K562 (cell line): Measurements from ENCODE around the gene BTD. TPM values are rescaled to one million over a fixed set of nuclear protein-coding genes. Genes with fewer than 3 reads are reported as not detected.

Experiments
- BMI1 ChIP-seq: fragments of 150-350 bp; IDR thresholded peaks from 2 replicates; pipeline ENCODE4 v1.6.1; 2014; ENCODE audit warnings: low read length
- BRCA1 ChIP-seq, 2 experiments: fragments of 450-650 bp in 1 of 2; sonication (generic) in 1 of 2; formaldehyde crosslinking in 1 of 2; IDR thresholded peaks; 2 replicates each; pipeline versions ENCODE4 v1.5.0 to v1.6.1; 2017 to 2020; ENCODE audit warnings: mild to moderate bottlenecking in 1 of 2, missing genetic modification reagents in 1 of 2
- FOXK1 ChIP-seq: sonication (generic); formaldehyde crosslinking; IDR thresholded peaks from 2 replicates; pipeline ENCODE4 v1.8.0; 2022; ENCODE audit warnings: missing genetic modification reagents, mild to moderate bottlenecking, borderline replicate concordance
- HOMEZ ChIP-seq: fragments of 250-450 bp; sonication (Bioruptor Pico); IDR thresholded peaks from 2 replicates; pipeline ENCODE4 v1.4.0; 2020; ENCODE audit warnings: mild to moderate bottlenecking, moderate library complexity
- IFI16 ChIP-seq: fragments of 250-450 bp; sonication (Bioruptor Pico); IDR thresholded peaks from 2 replicates; pipeline ENCODE4 v2.1.2; 2022; ENCODE audit warnings: mild to moderate bottlenecking, inconsistent platforms
- LCOR ChIP-seq: sonication (generic); formaldehyde crosslinking; IDR thresholded peaks from 2 replicates; pipeline ENCODE4 v1.8.0; 2022; ENCODE audit warnings: mild to moderate bottlenecking, missing genetic modification reagents
- NCOA6 ChIP-seq: fragments of 450-650 bp; IDR thresholded peaks from 2 replicates; pipeline ENCODE4 v1.6.1; 2017; ENCODE audit warnings: mild to moderate bottlenecking
- NCOR1 ChIP-seq: fragments of 450-650 bp; IDR thresholded peaks from 2 replicates; pipeline ENCODE4 v1.6.1; 2016; ENCODE audit warnings: mild to moderate bottlenecking, moderate library complexity
- NFRKB ChIP-seq: fragments of 450-650 bp; IDR thresholded peaks from 2 replicates; pipeline ENCODE4 v1.6.1; 2016; ENCODE audit warnings: low read depth
- PHB ChIP-seq: fragments of 250-450 bp; sonication (Bioruptor Pico); IDR thresholded peaks from 2 replicates; pipeline ENCODE4 v1.5.0; 2021
- RFX1 ChIP-seq: fragments of 450-650 bp; IDR thresholded peaks from 2 replicates; pipeline ENCODE4 v1.6.1; 2016; ENCODE audit warnings: mild to moderate bottlenecking, moderate library complexity
- RHOXF2B ChIP-seq: fragments of 250-450 bp; sonication (Bioruptor Pico); conservative IDR thresholded peaks from 2 replicates; pipeline ENCODE4 v1.5.1; 2021
- SNIP1 ChIP-seq: fragments of 450-650 bp; IDR thresholded peaks from 2 replicates; pipeline ENCODE4 v1.7.1; 2017; ENCODE audit warnings: low read depth, mild to moderate bottlenecking
- SRSF9 ChIP-seq: fragments of 200-400 bp; formaldehyde crosslinking; IDR thresholded peaks from 2 replicates; pipeline ENCODE4 v1.6.1; 2017; ENCODE audit warnings: low read depth, low read length, borderline replicate concordance
- TAF9B ChIP-seq: fragments of 450-650 bp; IDR thresholded peaks from 2 replicates; pipeline ENCODE4 v1.6.1; 2018; ENCODE audit warnings: mild to moderate bottlenecking; ENCODE audit not compliant: partially characterized antibody
- TEAD1 ChIP-seq, 2 experiments: fragments of 450-650 bp in 1 of 2; sonication (generic) in 1 of 2; formaldehyde crosslinking; IDR thresholded peaks; 2 replicates each; pipeline versions ENCODE4 v1.4.0 to v1.8.0; 2020 to 2022; ENCODE audit warnings: mild to moderate bottlenecking in 2 of 2, missing genetic modification reagents in 1 of 2
- TFAM ChIP-seq: fragments of 250-450 bp; sonication (Bioruptor Pico); conservative IDR thresholded peaks from 2 replicates; pipeline ENCODE4 v1.5.0; 2021; ENCODE audit warnings: mild to moderate bottlenecking, moderate library complexity
- THRAP3 ChIP-seq: fragments of 450-650 bp; IDR thresholded peaks from 2 replicates; pipeline ENCODE4 v1.6.1; 2016; ENCODE audit warnings: mild to moderate bottlenecking, inconsistent platforms, borderline replicate concordance
- ZBTB11 ChIP-seq, 3 experiments: fragments of 200-800 bp in 1 of 3; fragments of 250-450 bp in 1 of 3; fragments of 450-650 bp in 1 of 3; sonication (Bioruptor Pico) in 1 of 3; sonication (Bioruptor generic) in 1 of 3; formaldehyde crosslinking in 1 of 3; IDR thresholded peaks; 2 replicates each; pipeline versions ENCODE4 v1.6.1 to v1.8.0; 2016 to 2022; ENCODE audit warnings: mild to moderate bottlenecking in 2 of 3, missing genetic modification characterization in 2 of 3, missing compliant biosample characterization in 1 of 3, moderate library complexity in 1 of 3
- ZNF436 ChIP-seq: fragments of 250-450, 450-650 bp; sonication (Bioruptor Pico); formaldehyde crosslinking; IDR thresholded peaks from 2 replicates; pipeline ENCODE4 v1.7.0; 2020; ENCODE audit warnings: mild to moderate bottlenecking
- ZNF699 ChIP-seq: fragments of 250-450 bp; sonication (Bioruptor Pico); IDR thresholded peaks from 2 replicates; pipeline ENCODE4 v1.8.0; 2021; ENCODE audit warnings: mild to moderate bottlenecking, moderate library complexity; ENCODE audit not compliant: insufficient replicate concordance
- ZNF764 ChIP-seq: fragments of 250-450 bp; sonication (Bioruptor Pico); IDR thresholded peaks from 2 replicates; pipeline ENCODE4 v1.4.0; 2020; ENCODE audit warnings: low read depth, mild to moderate bottlenecking, moderate library complexity
- ZNF778 ChIP-seq: fragments of 450-650 bp; formaldehyde crosslinking; IDR thresholded peaks from 2 replicates; pipeline ENCODE4 v1.4.0; 2020; ENCODE audit warnings: mild to moderate bottlenecking, moderate library complexity
- polyA plus RNA-seq, 8 experiments: library from polyadenylated mRNA; depleted of rRNA in 4 of 8; stranded (reverse) in 5 of 8; unstranded in 3 of 8; fragments of >200 nt; fragmentation: Nextera tagmentation in 2 of 8; fragmentation: Illumina TruSeq in 1 of 8; extraction: Ambion mirVana in 2 of 8; extraction: Trizol in 1 of 8; gene quantifications; 2 replicates each; pipeline versions ENCODE4 v1.2.1 to v1.2.3, GENCODE V29; 2011 to 2014; ENCODE audit warnings: inconsistent platforms in 1 of 8, missing spikeins in 1 of 8
- total RNA-seq, 7 experiments: library from RNA; depleted of rRNA in 6 of 7; stranded (reverse); fragments of >200 nt in 6 of 7; fragmentation: Illumina TruSeq in 2 of 7; extraction: Trizol in 2 of 7; gene quantifications; 2 replicates each; pipeline versions ENCODE4 v1.2.1 to v1.2.3, GENCODE V29; 2011 to 2021; ENCODE audit warnings: low replicate concordance in 1 of 7
- TF ChIP-seq, protein P1 (sequence below): fragments of 250-450 bp; sonication (Bioruptor Pico); IDR thresholded peaks from 2 replicates; pipeline ENCODE4 v1.5.1; 2021; ENCODE audit warnings: mild to moderate bottlenecking

Gene BTD
- total and polyA plus RNA-seq, 9 of the 15 experiments (the other 6 are each of a cell fraction or from before 2014, with no cell fraction given), result 6.6 to 26.2 (median 10.6) TPM

DNA sequence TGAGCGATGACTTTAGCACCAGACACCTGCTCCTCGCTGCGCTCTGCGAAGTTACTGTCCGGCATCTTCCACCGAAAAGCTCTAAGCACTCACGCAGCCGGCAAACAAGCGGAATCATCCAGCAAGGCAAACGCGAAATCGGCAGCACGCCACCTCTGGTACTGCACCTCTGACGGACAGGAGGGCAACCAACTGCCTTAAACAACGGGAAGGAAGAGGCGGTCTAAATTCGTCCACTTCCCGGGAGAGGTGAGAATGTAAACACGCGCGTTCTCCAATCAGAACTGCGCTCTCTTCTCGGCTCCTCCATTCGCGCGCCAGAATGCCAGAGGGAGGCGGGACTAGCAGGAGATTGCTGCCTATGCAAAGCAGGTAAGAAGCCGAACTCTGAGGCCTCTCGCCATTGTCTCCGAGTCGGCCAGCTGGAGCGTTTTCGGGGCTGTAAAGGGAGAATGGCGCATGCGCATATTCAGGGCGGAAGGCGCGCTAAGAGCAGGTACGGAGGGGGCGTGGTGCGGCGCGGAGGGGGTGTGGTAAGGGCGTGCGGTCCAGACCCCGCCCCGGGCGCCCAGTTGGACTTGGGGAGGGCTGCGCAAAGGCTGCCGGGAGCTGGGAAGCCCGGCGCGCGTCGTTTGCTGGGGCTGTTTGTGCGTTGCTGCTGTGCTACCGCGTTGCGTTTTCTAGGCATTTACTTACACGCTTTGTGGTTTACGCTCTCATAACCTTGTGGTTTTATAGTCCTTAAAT lies at the start of gene BTD, which contains the start of gene HACL1 (continued):
- TF ChIP-seq ZNF699 (CRISPR knock-in tag), result no peak
- TF ChIP-seq ZNF778 (CRISPR knock-in tag), result no peak
- TF ChIP-seq, protein P1, sequence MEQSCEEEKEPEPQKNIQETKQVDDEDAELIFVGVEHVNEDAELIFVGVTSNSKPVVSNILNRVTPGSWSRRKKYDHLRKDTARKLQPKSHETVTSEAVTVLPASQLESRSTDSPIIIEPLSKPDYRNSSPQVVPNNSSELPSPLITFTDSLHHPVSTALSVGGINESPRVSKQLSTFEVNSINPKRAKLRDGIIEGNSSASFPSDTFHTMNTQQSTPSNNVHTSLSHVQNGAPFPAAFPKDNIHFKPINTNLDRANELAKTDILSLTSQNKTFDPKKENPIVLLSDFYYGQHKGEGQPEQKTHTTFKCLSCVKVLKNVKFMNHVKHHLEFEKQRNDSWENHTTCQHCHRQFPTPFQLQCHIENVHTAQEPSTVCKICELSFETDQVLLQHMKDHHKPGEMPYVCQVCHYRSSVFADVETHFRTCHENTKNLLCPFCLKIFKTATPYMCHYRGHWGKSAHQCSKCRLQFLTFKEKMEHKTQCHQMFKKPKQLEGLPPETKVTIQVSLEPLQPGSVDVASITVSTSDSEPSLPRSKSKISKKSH, result no peak
- TF ChIP-seq NFRKB, result no peak
- peak; percentile 51; the same call in 1 of the 2 replicates for TF ChIP-seq PHB (CRISPR knock-in tag)
- TF ChIP-seq ZNF436 (CRISPR knock-in tag), result no peak
- TF ChIP-seq BRCA1 (IDR thresholded peaks at IDR 0.05), result no peak
- no peak for TF ChIP-seq BRCA1 (CRISPR knock-in tag; IDR thresholded peaks at IDR 0.05)
- no peak for TF ChIP-seq SRSF9
- TF ChIP-seq ZNF764 (CRISPR knock-in tag), result no peak
- TF ChIP-seq IFI16, result no peak
- TF ChIP-seq FOXK1 (CRISPR knock-in tag), result peak; percentile 100
- no peak for TF ChIP-seq RFX1
- no peak for TF ChIP-seq NCOR1
- no peak for TF ChIP-seq THRAP3
- no peak for TF ChIP-seq SNIP1
- TF ChIP-seq TFAM (CRISPR knock-in tag), result no peak
- no peak for TF ChIP-seq NCOA6
- TF ChIP-seq TAF9B, result no peak
- TF ChIP-seq ZBTB11 (CRISPR knock-in tag; IDR thresholded peaks at IDR 0.05), result no peak
- no peak for TF ChIP-seq RHOXF2B (CRISPR knock-in tag)
- no peak for TF ChIP-seq BMI1
- peak; percentile 80 for TF ChIP-seq LCOR (CRISPR knock-in tag)
- no peak for TF ChIP-seq HOMEZ (CRISPR knock-in tag)
- peak in 1 of 2 experiments; percentile 84; a peak in 2 of 4 replicates for TF ChIP-seq TEAD1 (CRISPR knock-in tag; IDR thresholded peaks at IDR 0.05)
